Measurements from ENCODE around the gene ZNF576. TPM values are rescaled to one million over a fixed set of nuclear protein-coding genes. Genes with fewer than 3 reads are reported as not detected.
"Not testable (repeated sequence)": the region's sequence is repeated elsewhere in the genome, so short reads cannot be mapped to it uniquely, and the experiment has no call there.

ZNF576 gene
- total RNA-seq, 1 donor from 2014 or later = 14.2 TPM

- ATAC-seq (no peak), DNase-seq (no peak)
- H3K4me3 ChIP-seq = no peak overlapping the region
- H3K9me3 ChIP-seq = no peaks in the 10 kb centered on the region
- intact Hi-C loops (cut with DNase I) = no loop called here
- no peak overlapping the region for H3K27ac ChIP-seq
- no peak for TF ChIP-seq CTCF (IDR thresholded peaks at IDR 0.05)
- H3K27me3 ChIP-seq (ENCODE audit: low read depth) = peaks cover 3% of the 10 kb centered on the region
- H3K4me1 ChIP-seq = peaks cover 8% of the 10 kb centered on the region
- H3K36me3 ChIP-seq = peaks cover 20% of the 10 kb centered on the region
Observed at GRCh38 chr19:43643326-43643725, 46.9 kb downstream of the ZNF576 start.

GRCh38 chr19:43644181-43644580 is 47.8 kb downstream of the ZNF576 start:
- peaks cover 28% of the 10 kb centered on the region for H3K36me3 ChIP-seq
- no peak overlapping the region for H3K4me3 ChIP-seq
- no peak overlapping the region for H3K27ac ChIP-seq
- intact Hi-C loops (cut with DNase I) = no loop called here
- H3K9me3 ChIP-seq = no peaks in the 10 kb centered on the region
- ATAC-seq (no peak), DNase-seq (no peak)
- peaks cover 8% of the 10 kb centered on the region for H3K4me1 ChIP-seq
- H3K27me3 ChIP-seq (ENCODE audit: low read depth) = no peaks in the 10 kb centered on the region
- no peak for TF ChIP-seq CTCF (IDR thresholded peaks at IDR 0.05)

GRCh38 chr19:43648633-43649032 is 52.2 kb downstream of the ZNF576 start:
- Histone ChIP-seq H3K27me3 (ENCODE audit: low read depth) (no peaks in the 10 kb centered on the region), H3K36me3 (peaks cover 72% of the 10 kb centered on the region), H3K4me3 (no peak overlapping the region), H3K27ac (no peak overlapping the region), H3K9me3 (no peaks in the 10 kb centered on the region), H3K4me1 (peaks cover 5% of the 10 kb centered on the region)
- no peak for TF ChIP-seq CTCF (IDR thresholded peaks at IDR 0.05)
- DNase-seq = no peak
- intact Hi-C loops (cut with DNase I) = no loop called here
- no peak for ATAC-seq

- Histone ChIP-seq H3K27me3 (ENCODE audit: low read depth) (no peaks in the 10 kb centered on the region), H3K9me3 (no peaks in the 10 kb centered on the region), H3K36me3 (peaks cover 81% of the 10 kb centered on the region), H3K4me3 (no peak overlapping the region), H3K27ac (no peak overlapping the region), H3K4me1 (peaks cover 5% of the 10 kb centered on the region)
- TF ChIP-seq CTCF (IDR thresholded peaks at IDR 0.05) = no peak
- DNase-seq = no peak
- no peak for ATAC-seq
- intact Hi-C loops (cut with DNase I) = no loop called here
Observed at GRCh38 chr19:43649514-43649913, 53.1 kb downstream of the ZNF576 start.

GRCh38 chr19:43650276-43650675 is 53.9 kb downstream of the ZNF576 start:
- H3K27me3 ChIP-seq (ENCODE audit: low read depth); intact Hi-C loops (cut with DNase I); H3K4me1 ChIP-seq; ATAC-seq; H3K9me3 ChIP-seq; H3K27ac ChIP-seq; H3K4me3 ChIP-seq; DNase-seq: not testable (repeated sequence)
- peaks cover 88% of the 10 kb centered on the region for H3K36me3 ChIP-seq

Other genes starting within 250 kb of the ZNF576 start
- gene CD177, start 242.9 kb upstream of the ZNF576 start, total RNA-seq = 5.7 TPM
- gene TEX101, start 181.7 kb upstream of the ZNF576 start, total RNA-seq = not detected
- gene LYPD3, start 131.0 kb upstream of the ZNF576 start, total RNA-seq = 0.74 TPM
- 7.8 TPM for gene PHLDB3, start 91.8 kb upstream of the ZNF576 start, total RNA-seq
- gene ETHE1, start 69.4 kb upstream of the ZNF576 start, total RNA-seq = 47.4 TPM
- gene ZNF575, start 63.4 kb upstream of the ZNF576 start, total RNA-seq = 2.8 TPM
- gene XRCC1, start 21.1 kb upstream of the ZNF576 start, total RNA-seq = 26.9 TPM
- gene PINLYP, start 20.8 kb upstream of the ZNF576 start, total RNA-seq = 5.8 TPM
- 21.1 TPM for gene IRGQ, start 461 bp upstream of the ZNF576 start, total RNA-seq
- gene SRRM5, start 15.5 kb downstream of the ZNF576 start, total RNA-seq = 0.24 TPM
- gene ZNF428, start 23.0 kb downstream of the ZNF576 start, total RNA-seq = 29.6 TPM
- 8.1 TPM for gene CADM4, start 43.3 kb downstream of the ZNF576 start, total RNA-seq
- gene PLAUR, start 73.6 kb downstream of the ZNF576 start, total RNA-seq = 96.2 TPM
- gene IRGC, start 119.5 kb downstream of the ZNF576 start, total RNA-seq = not detected
- gene SMG9, start 158.4 kb downstream of the ZNF576 start, total RNA-seq = 47.3 TPM
- gene KCNN4, start 184.4 kb downstream of the ZNF576 start, total RNA-seq = 3.6 TPM
- gene LYPD5, start 205.9 kb downstream of the ZNF576 start, total RNA-seq = 7.5 TPM
- 12.7 TPM for gene ZNF283, start 230.7 kb downstream of the ZNF576 start, total RNA-seq

All from lower lobe of right lung (tissue), 2 donors.